ENCODE data around the gene WHAMM.

Gene WHAMM

GRCh38 chr15:82810061-82810889 is 847 bp downstream of the WHAMM start:
- ChIA-PET CTCF (interaction anchor here (0.6 to 1.5 kb wide), 6 partner anchors 22 to 279 kb away, joined by 3 to 4 read pairs (median 3); no protein-coding TSS in a partner anchor), POLR2A (interaction anchor here (0.9 to 1.6 kb wide), 3 partner anchors 25 to 60 kb away, joined by 3 to 10 read pairs (median 4); no protein-coding TSS in a partner anchor)
- H3K9me3 ChIP-seq (ENCODE audit: control insufficient read depth, insufficient read depth, low read depth, low read length) = no peaks in the 10 kb centered on the region
- TF ChIP-seq ZNF37A (tag by site-specific recombination; IDR thresholded peaks at IDR 0.05) (no peak), ZBTB26 (tag by site-specific recombination; optimal IDR thresholded peaks at IDR 0.05) (peak; percentile 72), ZNF530 (tag by site-specific recombination; IDR thresholded peaks at IDR 0.05; ENCODE audit: low read depth) (no peak), GLI4 (tag by site-specific recombination; IDR thresholded peaks at IDR 0.05) (no peak), ZNF394 (tag by site-specific recombination; IDR thresholded peaks at IDR 0.05; ENCODE audit: borderline replicate concordance) (no peak), TSHZ1 (tag by site-specific recombination; IDR thresholded peaks at IDR 0.05; ENCODE audit: borderline replicate concordance) (no peak), HOXC10 (CRISPR knock-in tag; IDR thresholded peaks at IDR 0.05) (no peak), ZNF366 (tag by site-specific recombination; conservative IDR thresholded peaks at IDR 0.05) (no peak), ZNF549 (tag by site-specific recombination; IDR thresholded peaks at IDR 0.05) (no peak), ZNF335 (tag by site-specific recombination; conservative IDR thresholded peaks at IDR 0.05) (peak; percentile 66), ZNF510 (tag by site-specific recombination; IDR thresholded peaks at IDR 0.05; ENCODE audit: insufficient replicate concordance) (no peak)
- peaks cover 19 to 26% of the 10 kb centered on the region in 2 experiments for H3K36me3 ChIP-seq (ENCODE audit: control insufficient read depth in 2 of 2, insufficient read depth in 1 of 2, low read length in 2 of 2)
- H3K4me3 ChIP-seq (ENCODE audit: low read depth, low read length) = peak overlapping the region; percentile 100
- peaks cover 9% of the 10 kb centered on the region for H3K4me1 ChIP-seq (ENCODE audit: control insufficient read depth, insufficient read depth, low read length)
- peak overlapping the region; percentile 96 for H3K27ac ChIP-seq (ENCODE audit: extremely low read depth, low read depth, low read length)

- CTCF ChIA-PET = interaction anchor here (0.6 to 1.6 kb wide), 8 partner anchors 21 to 280 kb away, joined by 3 to 6 read pairs (median 3); partner anchors contain the start of gene C15orf40
- H3K9me3 ChIP-seq (ENCODE audit: control insufficient read depth, insufficient read depth, low read depth, low read length) = no peaks in the 10 kb centered on the region
- peaks cover 26 to 32% of the 10 kb centered on the region in 2 experiments for H3K36me3 ChIP-seq (ENCODE audit: control insufficient read depth in 2 of 2, insufficient read depth in 1 of 2, low read length in 2 of 2)
- H3K4me1 ChIP-seq (ENCODE audit: control insufficient read depth, insufficient read depth, low read length) = peaks cover 8% of the 10 kb centered on the region
- H3K27ac ChIP-seq (ENCODE audit: extremely low read depth, low read depth, low read length) = peak overlapping the region; percentile 96; the same call in 1 of the 2 replicates
- peak overlapping the region; percentile 100 for H3K4me3 ChIP-seq (ENCODE audit: low read depth, low read length)
- POLR2A ChIA-PET = interaction anchor here (0.9 to 1.6 kb wide), 4 partner anchors 26 to 61 kb away, joined by 3 to 10 read pairs (median 4); no protein-coding TSS in a partner anchor
- TF ChIP-seq SP3 (tag by site-specific recombination; IDR thresholded peaks at IDR 0.05) = no peak
- TF ChIP-seq ZNF837 (tag by site-specific recombination; IDR thresholded peaks at IDR 0.05) = no peak
- no peak for TF ChIP-seq PRDM4 (tag by site-specific recombination; IDR thresholded peaks at IDR 0.05)
- no peak for TF ChIP-seq MZF1 (tag by site-specific recombination; IDR thresholded peaks at IDR 0.05; ENCODE audit: borderline replicate concordance)
- no peak for TF ChIP-seq ZNF350 (tag by site-specific recombination; IDR thresholded peaks at IDR 0.05)
- TF ChIP-seq ZBTB26 (tag by site-specific recombination; optimal IDR thresholded peaks at IDR 0.05) = no peak
- TF ChIP-seq ZNF398 (tag by site-specific recombination; IDR thresholded peaks at IDR 0.05) = no peak
- TF ChIP-seq ZNF692 (tag by site-specific recombination; IDR thresholded peaks at IDR 0.05) = no peak
- TF ChIP-seq ZNF558 (tag by site-specific recombination; IDR thresholded peaks at IDR 0.05) = no peak
- TF ChIP-seq ZIC2 (tag by site-specific recombination; IDR thresholded peaks at IDR 0.05) = no peak
Measured at GRCh38 chr15:82810890-82811426, 1.5 kb downstream of the WHAMM start.

All from HEK293 (cell line).